ENCODE data around the gene EOLA1.
"Not testable (repeated sequence)": the region's sequence is repeated elsewhere in the genome, so short reads cannot be mapped to it uniquely, and the experiment has no call there.

The EOLA1 gene

DNA sequence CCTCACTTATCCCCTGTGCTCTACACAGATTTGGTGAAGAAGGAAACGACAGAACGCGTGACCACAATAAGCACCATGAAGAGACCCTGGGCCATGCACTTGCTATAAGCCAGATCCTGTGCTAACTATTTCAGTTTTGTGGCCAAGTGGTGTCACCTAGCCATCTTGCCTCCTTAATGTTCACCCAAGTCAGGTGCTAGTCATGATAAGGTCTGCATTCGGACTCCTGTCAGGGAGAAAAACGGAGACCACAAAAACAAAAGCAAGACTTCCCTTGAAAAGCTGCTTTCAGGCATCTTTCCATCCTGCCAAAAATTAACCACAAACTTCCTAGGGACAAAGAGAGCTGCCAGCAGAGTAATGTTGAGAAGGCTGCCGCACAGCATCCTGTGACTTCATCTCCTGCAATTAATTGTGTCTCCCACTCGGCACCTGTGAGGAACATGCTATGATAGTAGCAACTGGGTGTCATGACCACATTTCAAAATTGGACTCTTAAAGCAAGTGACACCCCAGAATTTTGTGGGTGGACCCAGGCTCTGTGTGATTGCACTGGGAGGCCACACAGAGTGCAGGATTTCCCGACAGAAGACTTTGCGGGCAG is 26.9 kb upstream of the EOLA1 start:
- no peak for DNase-seq (ENCODE audit: low spot score)

DNA sequence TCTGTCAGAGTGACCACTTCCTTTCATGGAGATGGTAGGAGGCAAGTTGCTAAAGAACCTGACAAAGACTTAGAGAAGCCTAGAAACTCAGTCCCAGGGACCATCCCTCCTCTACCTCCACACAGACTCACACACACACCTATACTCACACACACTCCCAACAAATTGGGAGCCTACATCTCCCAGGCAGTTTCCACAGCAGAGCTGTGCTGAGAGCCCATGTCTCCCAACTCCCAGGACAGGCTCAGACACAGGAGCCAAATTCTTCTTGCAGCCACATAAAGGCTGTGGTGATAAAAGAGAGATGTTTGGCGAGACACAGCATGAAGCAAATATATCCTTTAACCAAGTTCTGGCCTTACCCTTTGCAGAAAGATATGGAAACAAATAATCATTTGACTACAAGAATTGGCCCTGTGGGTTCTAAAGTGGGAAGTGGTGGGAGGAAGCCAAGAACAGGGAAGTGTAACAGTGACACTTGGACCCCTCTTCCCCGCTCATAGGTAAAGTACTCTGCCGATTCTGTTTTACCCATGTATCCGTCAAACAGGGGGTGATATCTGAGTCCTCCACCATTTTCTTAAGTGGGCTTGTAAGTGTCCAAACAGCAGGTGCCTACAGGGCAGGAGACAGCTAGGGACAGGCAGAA is 24.7 kb upstream of the EOLA1 start:
- no peak for DNase-seq (ENCODE audit: low spot score)

DNA sequence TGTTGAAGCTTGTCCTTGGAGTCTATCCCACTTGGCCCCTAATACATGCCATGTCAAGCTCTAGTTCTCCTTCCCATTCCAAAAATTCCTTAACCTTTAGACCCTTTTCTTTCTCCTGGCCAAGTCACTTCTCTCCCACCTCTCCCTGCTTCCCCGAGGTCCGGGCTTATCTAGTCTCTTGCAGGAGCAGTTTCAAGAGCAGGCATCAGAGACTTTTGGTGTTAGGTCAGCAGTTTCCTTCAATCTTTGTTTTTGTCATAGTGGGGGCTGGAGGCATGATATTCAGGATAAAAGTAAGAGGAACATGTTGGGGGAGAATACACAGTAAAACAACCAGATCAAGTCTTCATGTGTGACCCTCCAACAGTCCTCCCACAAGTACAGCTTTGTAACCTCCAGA is 24.2 kb upstream of the EOLA1 start:
- no peak for DNase-seq (ENCODE audit: low spot score)

DNA sequence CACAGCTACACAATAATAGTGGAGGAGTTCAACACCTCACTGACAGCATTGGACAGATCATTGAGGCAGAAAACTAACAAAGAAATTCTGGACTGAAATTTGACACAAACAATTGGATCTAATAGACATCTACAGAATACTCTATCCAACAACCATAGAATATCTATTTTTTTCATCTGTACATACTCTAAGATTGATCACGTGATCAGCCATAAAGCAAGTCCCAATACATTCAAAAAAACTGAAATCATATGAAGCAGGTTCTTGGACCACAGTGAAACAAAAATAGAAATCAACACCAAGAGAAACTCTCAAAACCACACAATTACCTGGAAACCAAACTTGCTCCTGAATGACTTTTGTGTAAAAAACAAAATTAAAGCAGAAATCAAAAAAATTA is 23.5 kb upstream of the EOLA1 start:
- DNase-seq (ENCODE audit: low spot score): no peak

DNA sequence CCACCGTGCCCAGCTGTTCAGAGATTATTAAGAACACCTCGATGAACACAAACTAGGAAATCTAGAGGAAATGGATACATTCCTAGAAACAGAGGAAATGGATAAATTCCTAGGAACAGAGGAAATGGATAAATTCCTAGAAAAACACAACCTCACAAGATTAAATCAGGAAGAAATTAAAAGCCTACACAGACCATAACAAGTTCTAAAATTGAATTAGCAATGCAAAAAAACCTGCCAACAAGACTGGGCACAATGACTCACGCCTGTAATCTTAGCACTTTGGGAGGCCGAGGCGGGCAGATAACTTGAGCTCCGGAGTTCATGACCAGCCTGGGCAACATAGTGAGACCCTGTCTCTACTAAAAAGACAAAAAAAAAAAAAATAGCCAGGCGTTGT is 22.6 kb upstream of the EOLA1 start:
- DNase-seq (ENCODE audit: low spot score): no peak

DNA sequence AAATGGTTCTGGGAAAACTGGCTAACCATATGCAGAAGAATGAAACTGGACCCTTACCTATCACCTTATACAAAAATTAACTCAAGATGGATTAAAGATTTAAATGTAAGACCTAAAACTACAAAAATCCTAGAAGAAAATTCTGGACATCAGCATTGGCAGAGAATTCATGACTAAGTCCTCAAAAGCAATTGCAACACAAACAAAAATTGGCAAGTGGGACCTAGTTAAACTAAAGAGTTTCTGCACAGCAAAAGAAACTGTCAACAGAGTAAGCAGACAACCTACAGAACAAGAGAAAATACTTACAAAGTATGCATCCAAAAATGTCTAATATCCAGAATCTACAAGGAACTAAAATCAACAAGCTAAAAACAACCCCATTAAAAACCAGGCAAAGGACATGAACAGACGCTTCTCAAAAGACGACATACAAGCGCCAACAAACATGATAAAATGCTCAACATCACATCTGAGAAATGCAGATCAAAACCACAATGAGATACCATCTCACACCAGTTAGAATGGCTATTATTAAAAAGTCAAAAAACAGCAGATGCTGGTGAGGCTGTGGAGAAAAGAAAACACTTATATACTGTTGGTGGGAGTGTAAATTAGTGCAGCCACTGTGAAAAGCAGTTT is 20.1 kb upstream of the EOLA1 start:
- not testable (repeated sequence) for DNase-seq (ENCODE audit: low spot score)

DNA sequence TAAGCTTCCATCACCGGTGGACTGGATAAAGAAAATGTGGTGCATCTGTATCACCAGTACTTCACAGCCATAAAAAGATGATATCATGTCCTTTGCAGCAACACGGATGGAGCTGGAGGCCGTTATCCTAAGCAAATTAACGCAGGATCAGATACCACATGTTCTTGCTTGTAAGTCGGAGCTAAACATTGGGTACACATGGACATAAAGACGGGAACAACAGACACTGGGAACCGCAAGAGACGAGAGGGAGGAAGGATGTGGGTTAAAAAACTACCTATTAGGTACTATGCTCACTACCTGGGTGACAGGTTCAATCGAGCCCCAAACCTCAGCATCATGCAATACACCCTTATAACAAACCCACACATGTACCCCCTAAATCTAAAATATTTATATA is 19.4 kb upstream of the EOLA1 start:
- DNase-seq (ENCODE audit: low spot score): no peak

DNA sequence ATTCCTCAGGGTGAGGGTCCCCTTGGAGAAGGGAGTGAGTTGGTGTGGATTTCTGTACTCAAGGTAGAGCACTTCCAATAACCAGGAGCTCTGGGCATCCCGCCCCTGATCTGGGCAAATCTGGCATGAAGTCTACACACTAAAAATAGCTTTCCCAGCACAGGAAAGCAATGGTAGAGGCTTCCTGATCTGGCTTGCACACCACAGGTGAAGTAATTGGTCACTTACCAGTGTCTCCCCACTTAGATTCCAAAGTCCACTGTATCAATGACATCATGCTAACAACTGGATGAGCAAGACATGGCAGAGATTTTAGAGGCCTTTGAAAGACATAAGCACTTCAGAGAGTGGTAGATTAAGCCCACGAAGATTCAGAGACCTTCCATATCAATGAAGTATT is 17.9 kb upstream of the EOLA1 start:
- no peak for DNase-seq (ENCODE audit: low spot score)

DNA sequence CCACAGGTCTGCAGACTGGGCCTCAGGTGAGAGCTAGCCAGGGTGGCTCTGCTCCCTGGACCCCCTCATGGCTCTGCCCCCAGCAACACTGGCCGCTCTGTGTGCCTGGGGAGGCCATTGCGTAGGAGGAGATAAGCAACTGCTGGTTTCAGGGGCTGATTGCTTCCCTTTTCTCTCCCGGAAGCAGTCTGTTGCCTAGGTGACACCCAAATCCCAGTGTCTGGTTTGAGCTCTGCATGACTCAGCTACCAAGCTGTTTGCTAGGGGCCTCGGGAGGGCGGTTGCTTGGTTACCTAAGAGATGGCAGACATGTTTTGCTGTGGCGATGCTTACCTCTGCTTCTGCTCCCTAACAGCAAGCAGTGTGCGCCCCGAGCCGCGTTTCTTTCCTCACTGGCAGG is 15.4 kb upstream of the EOLA1 start:
- peak; percentile 15 for DNase-seq (ENCODE audit: low spot score)

DNA sequence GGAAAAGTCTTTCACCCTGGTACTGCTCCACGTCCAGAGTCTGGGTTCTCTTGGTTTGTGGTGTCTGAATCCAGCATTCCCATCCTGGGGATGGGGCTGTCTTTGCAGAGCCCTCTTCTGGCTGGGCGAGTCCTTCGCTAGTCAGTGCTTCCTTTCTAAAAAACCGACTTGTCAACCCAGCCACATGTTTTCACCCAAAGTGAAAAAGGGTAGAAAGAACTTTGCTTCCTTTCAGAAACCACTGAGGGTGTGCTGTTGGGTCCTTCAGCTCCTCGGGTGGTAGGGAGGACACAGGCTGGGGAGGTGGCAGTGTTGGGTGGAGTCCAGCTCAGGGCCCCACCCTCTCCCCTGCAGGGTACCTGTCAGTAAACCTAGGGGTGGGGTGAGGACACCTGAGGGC is 14.9 kb upstream of the EOLA1 start:
- not testable (repeated sequence) for DNase-seq (ENCODE audit: low spot score)

DNA sequence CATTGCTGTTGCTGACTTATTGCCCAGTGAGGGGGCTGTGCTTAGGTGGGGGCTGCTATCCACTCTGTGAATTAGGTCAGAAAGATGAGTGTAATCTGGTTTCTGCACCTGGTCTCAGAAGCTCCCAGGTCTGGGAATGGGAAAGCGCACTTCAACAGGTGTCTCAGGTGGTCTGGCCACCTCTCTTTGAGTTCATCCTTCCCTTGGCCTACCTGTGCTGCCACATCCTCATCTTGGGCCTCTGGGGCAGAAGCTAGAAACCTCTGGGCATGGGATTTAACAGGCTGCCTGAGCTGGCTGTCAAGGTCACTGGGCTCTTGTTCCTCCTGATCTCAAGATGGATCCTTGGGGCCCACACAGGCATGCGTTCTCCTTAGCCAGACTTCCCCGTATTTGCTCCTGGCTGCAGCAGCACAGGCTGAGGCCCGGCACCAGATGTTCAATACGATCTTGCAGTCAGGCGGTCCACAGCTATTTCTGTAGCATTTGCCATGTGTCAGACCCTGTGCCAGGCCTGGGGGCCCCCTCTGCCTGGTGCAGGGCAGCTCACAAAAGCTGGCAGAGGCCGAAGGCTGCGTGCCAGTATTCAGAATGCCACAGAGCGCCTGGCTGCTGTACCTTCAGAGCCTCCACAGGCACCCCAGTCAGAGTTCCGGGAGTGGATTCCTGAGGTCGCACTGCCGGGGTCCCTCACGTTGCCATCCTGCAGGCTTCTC is 14.3 kb upstream of the EOLA1 start:
- not testable (repeated sequence) for DNase-seq (ENCODE audit: low spot score)

DNA sequence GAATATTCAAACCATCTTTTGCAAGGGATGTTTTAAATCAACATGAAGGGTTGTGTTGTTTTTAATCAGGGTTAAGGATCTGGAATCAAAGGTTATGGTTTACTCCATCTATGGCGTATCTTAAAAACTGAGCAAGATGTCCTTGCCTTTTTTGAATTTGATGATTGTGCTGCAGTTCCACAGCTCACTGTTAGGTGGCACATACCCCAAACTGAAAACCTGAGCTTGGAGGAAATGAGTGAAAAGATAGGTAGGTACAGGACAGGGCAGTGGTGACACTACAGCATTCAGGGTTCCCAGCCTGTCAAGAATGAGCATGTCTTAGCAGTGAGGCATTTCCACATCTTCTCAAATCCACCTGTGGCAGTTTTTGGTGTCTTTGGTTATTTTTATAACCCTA is 13.1 kb upstream of the EOLA1 start:
- DNase-seq (ENCODE audit: low spot score): peak; percentile 46

DNA sequence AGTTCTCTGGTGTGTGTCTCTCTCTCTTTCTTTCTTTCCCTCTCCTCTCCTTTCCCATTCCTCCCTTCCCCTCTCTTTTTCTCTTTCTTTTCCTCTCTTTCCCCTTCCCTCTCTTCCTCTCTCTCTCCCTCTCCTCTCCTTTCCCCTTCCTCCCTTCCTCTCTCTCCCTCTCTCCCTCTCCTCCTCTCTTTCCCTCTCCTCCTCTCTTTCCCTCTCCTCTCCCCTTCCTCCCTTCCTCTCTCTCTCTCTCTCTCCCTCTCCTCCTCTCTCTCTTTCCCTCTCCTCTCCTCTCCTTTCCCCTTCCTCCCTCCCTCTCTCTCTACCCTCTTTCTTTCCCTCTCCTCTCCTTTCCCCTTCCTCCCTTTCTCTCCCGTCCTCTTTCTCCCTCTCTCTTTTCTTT is 12.4 kb upstream of the EOLA1 start:
- DNase-seq (ENCODE audit: low spot score): no peak

DNA sequence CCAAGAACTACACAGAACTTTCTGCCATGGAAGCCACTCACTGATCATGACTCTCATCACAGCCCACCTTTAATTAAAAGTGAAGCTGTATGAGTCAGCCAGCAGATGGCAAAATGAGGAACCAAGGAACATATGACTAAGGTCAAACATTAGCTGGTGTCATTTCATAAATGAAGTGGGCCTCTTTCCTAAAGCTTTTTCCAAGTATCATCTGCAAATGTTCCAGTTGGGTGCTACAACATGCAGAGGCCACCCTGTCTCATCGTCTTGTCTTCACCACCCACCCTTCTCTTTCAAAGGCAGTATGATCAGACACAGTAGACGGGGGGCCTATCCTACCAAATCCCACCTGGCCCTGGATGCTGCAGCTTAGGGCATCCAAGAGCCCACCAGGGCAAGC is 9.2 kb upstream of the EOLA1 start:
- DNase-seq (ENCODE audit: low spot score): no peak

DNA sequence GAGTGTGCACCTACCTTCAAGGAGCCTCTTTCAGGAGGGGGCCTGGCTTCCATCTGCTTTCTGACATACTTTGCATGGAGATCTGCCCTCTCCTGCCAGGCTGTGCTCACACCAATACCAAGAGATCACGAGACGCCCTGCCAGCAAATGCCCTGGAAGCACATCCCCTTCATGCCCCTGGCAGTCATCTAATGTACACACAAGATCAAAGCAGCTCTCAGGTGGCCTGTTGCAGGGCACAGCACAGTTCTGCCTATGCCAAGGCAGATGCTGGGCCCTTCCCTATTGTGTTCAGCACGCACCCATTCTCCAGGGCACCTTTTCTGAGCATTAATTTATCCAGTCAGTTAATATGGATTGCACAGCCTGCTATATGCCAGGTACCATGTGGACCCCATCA is 7.9 kb upstream of the EOLA1 start:
- not testable (repeated sequence) for DNase-seq (ENCODE audit: low spot score)

DNA sequence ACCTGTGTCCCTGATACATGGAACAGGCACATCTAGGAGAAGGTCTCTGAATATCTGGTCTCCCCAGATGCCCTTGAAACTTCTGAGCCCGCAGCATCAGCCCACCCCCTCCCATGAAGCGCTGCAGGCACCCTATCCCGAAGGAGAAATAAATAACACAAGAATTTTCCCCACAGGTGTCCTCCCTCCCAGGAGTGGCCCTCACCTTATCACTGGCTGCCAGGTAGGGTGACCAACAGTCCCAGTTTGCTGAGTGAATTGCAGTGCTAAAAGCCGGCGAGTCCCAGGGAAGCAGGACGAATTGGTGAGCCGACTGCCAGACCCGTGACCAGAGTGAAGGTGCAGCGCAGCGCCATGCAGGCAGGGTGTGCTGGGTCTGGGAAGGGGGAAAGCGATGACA is 6.8 kb upstream of the EOLA1 start:
- not testable (repeated sequence) for DNase-seq (ENCODE audit: low spot score)

DNA sequence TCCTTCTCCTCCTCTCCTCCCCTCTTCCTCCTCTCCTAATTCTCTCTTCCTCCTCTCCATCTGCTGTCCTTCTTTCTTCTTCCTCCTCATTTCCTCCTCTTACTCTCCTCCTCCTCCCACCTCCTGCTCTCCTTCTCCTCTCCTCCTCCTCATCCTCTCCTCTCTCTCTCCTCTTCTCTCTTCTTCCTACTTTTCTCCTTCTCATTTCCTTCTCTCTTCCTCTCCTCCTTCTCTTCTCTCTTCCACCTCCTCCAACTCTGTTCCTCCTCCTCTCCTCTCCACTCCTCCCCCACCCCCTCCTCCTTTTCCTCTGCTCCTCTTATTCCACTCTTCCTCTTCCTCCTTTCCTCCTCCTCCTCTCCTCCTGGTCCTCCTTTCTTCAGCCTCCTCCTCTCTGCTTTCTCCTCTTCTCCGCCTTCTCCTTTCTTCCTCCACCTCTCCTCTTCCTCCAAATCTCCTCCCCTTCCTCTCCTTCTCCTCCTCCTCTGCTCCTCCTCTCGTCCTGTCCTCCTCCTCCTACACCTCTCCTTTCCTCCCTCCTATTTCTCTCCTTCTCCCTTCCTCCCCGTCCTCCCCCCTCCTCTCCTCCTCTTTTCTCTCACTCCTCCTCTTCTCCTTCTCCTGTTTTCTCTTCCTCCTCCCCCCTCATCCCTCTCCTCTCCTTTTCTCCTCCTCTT is 5.7 kb upstream of the EOLA1 start:
- not testable (repeated sequence) for DNase-seq (ENCODE audit: low spot score)

DNA sequence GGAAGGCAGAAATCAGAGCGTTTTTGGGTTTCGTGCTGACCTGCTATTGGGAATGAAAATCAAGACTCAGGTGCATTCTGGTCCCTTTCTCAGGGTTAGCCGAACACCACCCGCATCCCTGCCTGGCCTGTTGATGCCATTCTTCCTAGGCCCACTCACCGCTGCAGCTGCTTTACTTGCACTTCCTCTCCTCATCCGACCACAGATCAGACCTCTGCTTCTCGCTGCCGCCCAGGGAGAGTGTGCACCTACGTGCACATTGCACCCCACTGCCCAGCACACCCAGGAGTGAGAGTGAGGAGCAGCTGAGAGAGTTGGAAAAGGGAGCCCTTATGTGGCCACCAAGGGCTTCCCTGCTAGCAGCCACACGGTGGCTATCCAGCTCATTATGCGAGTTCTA is 3.3 kb upstream of the EOLA1 start:
- DNase-seq (ENCODE audit: low spot score): not testable (repeated sequence)

DNA sequence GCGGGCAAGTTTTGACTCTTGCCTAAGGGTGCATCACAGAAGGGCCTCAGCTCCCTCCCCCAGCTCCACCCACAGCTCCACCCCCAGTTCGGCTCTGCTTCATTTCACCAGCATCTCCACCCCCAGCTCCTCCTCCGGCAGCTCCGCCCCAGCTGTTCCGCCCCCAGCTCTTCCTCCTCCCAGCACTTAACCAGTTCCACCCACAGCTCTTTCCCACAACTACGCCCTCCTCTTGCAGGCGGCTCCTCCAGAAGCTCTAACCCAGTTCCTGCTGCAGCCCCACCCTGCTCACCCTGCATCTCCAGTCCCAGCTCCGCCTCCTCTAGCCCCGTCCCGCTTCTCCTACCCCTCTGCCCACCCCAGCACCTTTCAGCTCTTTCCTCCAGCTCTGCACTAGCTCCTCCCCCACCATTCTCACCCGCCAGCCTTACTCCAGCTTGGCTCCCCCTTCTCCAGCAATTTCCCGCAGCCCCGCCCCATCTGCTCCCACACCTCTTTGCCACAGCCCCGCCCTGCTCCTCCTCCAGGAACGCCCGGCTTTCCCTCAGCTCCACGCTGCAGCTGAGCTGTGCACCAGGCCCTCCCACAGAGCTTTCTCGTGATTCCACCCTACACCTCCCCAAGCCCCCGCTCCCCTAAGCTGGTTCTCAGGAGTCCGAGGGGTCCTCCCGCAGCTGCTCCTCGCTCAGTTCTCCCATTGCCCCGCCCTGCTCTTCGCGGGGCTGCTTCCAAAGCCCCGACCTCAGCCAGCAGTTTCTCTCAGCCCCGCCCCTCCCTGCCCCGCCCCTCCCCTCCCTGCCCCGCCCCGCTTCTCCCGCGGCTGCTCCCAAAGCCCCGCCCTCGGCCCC is 1.3 kb upstream of the EOLA1 start:
- DNase-seq (ENCODE audit: low spot score): peak; percentile 85

DNA sequence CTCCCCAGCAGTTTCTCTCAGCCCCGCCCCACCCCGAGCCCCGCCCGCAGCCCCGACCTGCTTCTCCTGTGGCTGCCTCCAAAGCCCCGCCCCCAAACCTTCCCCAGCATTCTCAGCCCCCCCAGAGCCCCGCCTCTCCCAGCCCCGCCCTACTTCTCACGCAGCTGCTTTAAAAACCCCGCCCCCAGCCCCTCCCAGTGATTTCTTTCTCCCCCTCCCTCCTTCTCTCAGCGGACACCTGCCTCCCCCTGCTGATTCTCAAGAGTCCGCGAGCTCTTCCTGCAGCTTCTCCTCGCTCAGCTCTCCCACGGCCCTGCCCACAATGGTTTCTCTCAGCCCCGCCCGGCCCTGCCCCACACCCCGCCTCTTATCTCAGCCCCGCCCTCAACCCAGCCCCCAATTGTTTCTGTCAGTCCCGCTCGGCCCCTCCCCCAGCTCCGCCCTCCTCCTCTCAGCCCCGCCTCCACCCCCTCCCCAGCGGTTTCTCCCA is 636 bp upstream of the EOLA1 start:
- DNase-seq (ENCODE audit: low spot score): peak; percentile 89

DNA sequence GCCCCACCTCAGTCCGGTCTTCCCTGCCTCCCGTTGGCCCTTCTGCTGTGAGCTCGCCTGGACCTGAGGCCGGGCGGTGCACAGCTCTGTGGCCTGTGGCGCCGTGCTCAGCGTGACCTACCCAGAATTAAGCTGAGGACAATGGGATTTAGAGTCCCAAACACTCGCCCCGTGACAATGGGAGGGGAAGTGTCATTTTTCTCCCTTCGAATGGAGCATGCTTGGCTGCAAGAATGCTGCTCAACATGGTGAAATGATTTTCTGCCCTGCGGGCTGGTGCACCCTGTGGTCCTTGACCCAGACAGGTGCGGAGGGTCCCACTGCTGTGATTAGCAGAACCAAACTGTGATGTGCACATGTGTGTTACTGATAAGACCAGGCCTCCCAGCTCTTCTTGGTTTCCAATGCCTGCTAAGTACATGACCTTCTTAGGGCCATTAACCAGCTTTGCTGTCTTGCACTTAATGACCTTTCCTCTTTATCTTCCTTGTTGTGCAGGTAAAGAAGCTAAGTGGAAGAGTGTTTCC is 772 bp downstream of the EOLA1 start:
- DNase-seq (ENCODE audit: low spot score): no peak

Data from cerebellar cortex (tissue), 1 donor.